Measurements from ENCODE around the gene TTC28.

The TTC28 gene

DNA sequence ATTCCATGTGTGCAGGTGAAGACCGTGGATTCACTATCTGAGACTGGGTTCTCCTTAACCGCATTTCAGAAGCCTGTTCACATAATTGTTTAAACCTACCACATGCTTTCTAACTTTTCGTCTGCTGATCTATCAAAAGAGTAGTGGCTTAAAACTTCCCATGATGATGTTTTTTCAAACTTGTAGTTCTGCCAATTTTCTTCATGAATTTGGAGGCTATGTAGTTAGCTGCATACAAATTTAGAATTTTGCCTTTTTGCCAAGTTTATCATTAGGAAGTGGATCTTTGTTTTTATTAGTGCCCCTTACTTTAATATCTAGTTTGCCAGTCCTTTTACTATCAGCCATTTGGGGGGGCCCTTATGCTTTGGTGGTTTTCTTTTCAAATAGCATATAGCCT, 703.1 kb downstream of the TTC28 start:
- DNase-seq, result no peak

GRCh38 chr22:27975381-27976013, 704.1 kb downstream of the TTC28 start:
- DNase-seq, result no peak

GRCh38 chr22:27973846-27974245, 705.8 kb downstream of the TTC28 start:
- DNase-seq, result no peak

DNA sequence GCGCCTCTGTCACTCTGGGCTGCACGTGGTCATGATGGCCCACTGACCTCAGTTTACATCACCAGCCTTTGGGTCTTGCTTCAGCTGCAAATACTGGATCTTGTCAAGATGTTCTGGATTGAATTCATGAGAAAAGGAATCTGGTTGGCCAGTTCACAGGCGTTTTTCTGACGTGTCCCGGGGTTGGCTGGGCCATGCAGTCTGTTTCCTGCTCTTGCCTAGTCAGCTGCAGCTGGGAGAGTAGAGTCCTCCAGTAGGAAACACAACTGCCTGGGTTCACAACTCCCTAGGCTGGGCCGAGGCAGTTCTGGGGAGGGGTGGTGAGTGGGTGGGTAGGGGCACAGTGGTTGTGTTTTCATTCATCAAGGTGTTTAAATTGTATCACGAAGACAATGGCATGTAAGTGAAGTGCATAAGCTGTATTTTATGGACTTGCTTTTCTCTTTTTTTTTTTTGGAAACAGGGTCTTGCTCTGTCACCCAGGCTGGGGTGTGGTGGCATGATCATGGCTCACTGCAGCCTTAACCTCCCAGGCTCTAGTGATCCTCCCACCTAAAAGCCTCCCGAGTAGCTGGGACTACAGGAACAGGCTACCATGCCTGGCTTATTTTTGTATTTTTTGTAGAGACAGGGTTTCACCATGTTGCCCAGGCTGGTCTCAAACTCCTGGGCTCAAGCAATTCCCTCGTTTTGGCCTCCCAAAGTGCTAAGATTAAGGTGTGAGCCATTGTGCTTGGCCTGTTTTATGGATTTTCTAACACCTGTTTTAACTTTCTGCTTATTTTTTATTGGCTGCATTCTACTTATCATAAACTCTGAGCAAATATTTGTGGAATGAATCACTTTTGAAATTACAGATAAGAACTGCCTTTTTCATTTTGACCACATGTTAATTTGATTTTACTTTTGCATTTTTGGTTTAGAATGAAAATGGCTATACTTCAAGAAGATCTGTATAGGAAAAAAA, 706.6 kb downstream of the TTC28 start:
- no peak for DNase-seq

DNA sequence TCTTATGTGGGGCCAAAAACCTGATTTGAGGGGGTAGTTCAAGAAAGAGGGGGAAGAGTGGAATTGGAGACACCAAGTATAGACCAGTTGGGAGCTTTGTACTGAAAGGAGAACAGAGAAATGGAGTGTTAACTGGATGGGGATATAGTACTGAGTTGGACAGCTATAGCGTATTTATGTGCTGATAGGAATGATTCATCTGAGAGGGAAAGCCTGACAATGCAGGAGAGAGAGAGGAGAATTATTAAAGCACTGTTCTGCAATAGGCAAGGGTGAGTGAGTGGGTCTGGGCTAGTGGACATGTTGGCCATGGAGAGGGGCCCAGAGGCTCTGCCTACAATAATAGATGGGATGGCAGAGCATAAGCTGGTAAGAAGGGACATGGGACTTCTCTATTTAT, 707.7 kb downstream of the TTC28 start:
- DNase-seq, result no peak

DNA sequence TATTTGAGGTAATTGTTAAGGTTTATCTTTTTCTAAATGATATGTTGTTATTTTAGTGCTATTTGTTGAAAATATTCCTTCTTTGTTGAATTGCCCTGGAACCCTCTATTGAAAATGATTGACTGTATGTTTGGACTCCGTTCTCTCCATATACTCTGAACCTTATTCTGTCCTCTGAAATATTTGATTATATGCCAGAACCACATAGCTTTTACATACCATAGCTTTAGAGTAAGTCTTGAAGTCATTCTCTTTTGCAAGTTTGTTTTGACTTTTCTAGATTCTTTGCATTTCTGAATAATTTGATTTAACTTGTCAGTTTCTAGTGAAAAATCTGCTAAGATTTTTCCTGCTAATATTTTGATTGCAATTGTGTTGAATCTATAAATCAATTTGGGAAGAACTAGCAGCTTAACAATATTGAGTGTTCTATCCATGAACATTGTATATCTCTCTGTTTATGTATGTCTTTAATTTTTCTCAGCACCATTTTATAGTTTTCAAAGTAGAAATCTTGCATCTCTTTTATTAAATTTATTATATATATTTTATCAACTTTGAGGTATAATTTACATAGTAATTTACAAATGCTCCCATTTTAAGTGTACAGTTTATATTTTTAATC, 708.9 kb downstream of the TTC28 start:
- no peak for DNase-seq

- no peak for DNase-seq
Measured at GRCh38 chr22:27966168-27967064, 713.2 kb downstream of the TTC28 start.

DNA sequence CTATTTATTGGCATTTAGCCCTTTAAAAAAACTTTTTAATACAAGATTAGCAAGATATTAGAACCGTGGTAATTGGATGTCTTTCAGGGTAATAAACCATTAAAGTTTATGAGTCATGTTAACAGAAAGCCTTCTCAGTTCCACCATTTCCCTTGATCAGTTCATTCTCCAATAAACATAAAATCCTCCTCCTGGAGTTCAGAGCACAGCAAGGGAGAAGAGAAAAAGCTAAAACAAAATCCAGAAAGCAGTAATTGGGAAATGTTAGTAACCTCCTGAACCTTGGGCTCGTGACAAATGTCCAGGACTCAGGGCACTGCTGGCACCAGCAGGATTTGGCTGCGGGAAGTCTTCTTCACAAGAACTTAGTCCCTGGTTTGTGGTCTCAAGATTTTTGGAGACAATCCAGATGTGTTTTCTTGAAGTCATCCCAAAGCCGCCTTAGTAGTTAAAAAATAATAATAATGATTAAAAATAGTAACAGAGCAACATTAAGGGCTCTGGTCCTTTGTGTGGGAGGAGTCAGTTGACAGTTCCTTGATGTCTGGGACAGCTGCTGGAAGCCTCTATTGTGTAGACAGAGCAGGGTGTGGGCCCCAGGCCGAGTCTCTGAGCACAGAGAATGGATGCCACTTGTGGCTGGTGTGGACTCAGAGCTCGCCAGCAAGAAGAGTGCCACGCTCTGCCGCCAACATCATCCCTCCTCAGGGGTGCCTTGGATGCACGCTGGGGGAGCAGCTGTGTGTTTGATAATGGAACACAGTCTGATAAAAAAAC, 717.2 kb downstream of the TTC28 start:
- DNase-seq, result no peak

- DNase-seq, result no peak
Measured at GRCh38 chr22:27961680-27962079, 718.0 kb downstream of the TTC28 start.

DNA sequence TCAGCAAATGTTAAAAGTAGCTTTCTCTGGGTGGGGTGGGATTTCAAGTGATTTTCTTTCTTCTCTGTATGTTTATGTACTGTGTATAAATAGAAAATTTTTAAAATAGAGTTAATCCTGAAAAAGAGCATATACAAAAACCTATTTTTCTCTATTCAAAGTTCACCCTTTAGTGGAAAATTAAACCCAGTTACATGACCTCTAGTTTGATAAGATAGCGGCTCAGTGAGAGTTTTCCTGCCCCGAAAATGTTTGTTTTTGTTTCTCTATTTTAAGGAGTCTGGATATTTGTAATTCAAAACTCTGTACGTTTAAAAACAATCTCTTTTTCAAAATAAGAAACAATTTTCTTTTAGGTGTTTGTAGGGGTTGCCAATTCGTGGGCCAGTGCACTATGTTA, 718.5 kb downstream of the TTC28 start:
- no peak for DNase-seq

- DNase-seq, result no peak
Measured at GRCh38 chr22:27959335-27960090, 720.1 kb downstream of the TTC28 start.

GRCh38 chr22:27952779-27953178, 726.9 kb downstream of the TTC28 start:
- DNase-seq, result no peak

- DNase-seq, result no peak
Measured at GRCh38 chr22:27952091-27952490, 727.5 kb downstream of the TTC28 start.

GRCh38 chr22:27949421-27949820, 730.2 kb downstream of the TTC28 start:
- no peak for DNase-seq

GRCh38 chr22:27948569-27948968, 731.1 kb downstream of the TTC28 start:
- DNase-seq, result no peak

DNA sequence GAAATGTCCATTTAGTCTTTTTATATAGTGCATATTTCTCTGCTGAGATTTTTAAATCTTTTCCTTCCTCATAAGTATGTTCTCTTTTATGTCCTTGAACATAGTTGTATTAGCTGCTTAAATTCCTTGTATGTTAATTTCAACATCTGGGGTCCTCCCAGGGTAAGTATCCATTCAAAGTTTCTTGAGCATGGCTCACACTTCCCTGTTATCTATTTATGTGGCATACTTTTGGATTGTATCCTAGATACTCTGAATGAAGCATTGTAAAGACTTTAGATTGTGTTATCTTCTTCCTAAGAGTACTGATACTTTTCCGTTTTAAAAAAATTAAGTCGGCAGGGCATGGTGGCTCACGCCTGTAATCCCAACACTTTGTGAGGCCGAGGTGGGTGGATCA, 732.2 kb downstream of the TTC28 start:
- no peak for DNase-seq

DNA sequence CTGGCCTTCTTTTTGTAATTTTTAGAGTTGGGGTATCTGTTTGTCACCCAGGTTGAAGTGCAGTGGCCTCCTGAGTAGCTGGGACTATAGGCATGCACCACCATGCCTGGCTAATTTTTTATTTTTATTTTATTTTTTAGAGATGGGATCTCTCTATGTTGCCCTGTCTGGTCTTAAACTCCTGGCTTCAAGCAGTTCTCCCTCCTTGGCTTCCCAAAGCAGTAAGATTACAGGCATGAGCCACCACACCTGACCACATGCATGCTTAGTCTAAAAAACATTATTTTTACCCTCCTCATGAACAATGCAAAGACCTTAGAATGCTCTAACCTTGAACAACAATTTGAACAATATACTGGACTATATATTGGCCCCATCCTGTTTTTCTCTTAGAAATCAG, 738.5 kb downstream of the TTC28 start:
- no peak for DNase-seq

- DNase-seq, result no peak
Measured at GRCh38 chr22:27937453-27937852, 742.2 kb downstream of the TTC28 start.

DNA sequence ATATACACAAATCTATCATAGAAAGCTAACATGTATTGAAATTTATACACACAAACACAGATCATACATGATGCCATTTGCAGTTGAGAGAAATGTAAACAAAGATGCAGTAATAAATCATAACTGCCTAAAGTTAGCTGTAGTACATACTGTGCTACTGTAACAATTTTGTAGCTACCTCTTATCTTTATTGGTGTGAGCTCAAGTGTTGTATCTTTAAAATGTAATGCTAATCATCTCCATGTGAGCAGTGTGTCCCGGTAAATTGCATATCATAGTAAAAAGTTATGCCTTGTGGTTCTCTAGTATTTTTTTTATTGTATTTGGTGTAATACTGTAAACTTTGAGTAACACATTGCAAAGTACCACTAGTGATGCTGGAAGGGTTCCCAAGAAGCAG, 743.7 kb downstream of the TTC28 start:
- DNase-seq, result no peak

DNA sequence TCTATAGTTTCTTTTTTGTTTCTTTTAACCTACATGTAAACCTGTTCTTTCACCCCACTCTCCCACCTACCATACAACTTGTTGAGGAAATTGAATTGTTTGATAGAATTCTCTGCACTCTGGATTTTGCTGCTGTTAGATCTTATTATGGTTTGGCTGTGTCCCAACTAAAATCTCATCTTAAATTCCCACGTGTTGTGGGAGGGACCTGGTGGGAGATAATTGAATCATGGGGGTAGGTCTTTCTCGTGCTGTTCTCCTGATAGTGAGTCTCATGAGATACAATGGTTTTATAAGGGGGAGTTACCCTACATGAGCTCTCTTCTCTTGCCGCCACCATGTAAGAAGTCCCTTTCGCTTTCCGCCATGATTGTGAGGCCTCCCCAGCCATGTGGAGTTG, 745.6 kb downstream of the TTC28 start:
- DNase-seq, result no peak
